ENCODE results near the gene TNKS1BP1. TPM values are rescaled to one million over a fixed set of nuclear protein-coding genes. Genes with fewer than 3 reads are reported as not detected.

TNKS1BP1 gene
- total and polyA plus RNA-seq, 7 experiments from 2014 or later, result 2.8 to 22.0 (median 12.5) TPM

DNA sequence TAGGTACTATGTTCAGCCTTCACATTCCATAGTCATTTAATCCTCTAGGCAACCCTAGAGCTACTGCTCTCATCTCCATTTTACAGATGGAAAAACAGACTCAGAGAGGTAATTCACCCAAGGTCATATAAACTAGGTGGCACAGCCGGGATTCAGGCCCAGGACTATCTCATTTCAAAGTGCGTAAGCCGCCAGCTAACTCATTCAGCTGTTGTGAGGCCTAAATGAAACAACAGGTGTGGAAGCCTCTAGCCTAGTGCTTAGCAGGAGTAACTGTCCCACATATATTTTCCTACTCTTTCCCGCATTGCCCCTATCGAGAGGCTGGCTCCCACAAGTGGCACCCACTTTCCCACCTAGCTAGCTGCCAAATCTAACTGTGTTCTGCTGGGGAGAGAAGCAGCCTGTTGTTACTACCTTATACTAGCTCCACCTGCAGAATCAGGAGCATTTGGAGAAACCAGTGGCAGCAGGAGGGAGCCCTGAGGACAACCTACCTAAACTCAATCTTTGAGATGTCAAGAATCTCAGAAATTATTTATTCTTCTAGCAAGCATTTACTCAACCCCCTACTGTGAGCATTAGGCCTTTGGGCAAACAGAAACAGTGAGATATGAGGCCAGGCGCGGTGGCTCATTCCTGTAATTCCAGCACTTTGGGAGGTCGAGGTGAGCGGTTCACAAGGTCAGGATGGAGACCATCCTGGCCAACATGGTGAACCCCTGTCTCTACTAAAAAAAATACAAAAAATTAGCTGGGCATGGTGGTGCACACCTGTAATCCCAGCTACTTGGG, 35.3 kb upstream of the TNKS1BP1 start:
- Mint-ChIP-seq H3K4me3 (no peak overlapping the region), H3K27me3 (peaks cover 0 to 13% (median 5%) of the 10 kb centered on the region in 5 donors), H3K4me1 (peaks cover 0 to 6% (median 0%) of the 10 kb centered on the region in 7 donors), H3K36me3 (no peaks in the 10 kb centered on the region), H3K27ac (no peak overlapping the region), H3K9me3 (peaks cover 0 to 2% (median 0%) of the 10 kb centered on the region in 11 donors)
- no peak overlapping the region for H3K4me3 ChIP-seq (ENCODE audit: low read length)
- ATAC-seq, result no peak
- H3K9me3 ChIP-seq (ENCODE audit: control insufficient read depth in 2 of 3, low read length in 3 of 3), result no peaks in the 10 kb centered on the region
- H3K36me3 ChIP-seq (ENCODE audit: control insufficient read depth in 2 of 3, insufficient read depth in 3 of 3, low read length in 3 of 3), result no peaks in the 10 kb centered on the region
- intact Hi-C loops (cut with micrococcal nuclease), result no loop called here
- H3K27ac ChIP-seq (ENCODE audit: low read depth, low read length), result no peak overlapping the region
- no peaks in the 10 kb centered on the region for H3K4me1 ChIP-seq (ENCODE audit: control insufficient read depth in 2 of 2, insufficient read depth in 2 of 2, low read length in 2 of 2)
- CTCF ChIA-PET, result interaction anchor here (0.8 kb wide), 1 partner anchor 9 kb away, joined by 4 read pairs; no protein-coding TSS in a partner anchor
- peaks cover 0 to 5% of the 10 kb centered on the region in 2 donors for H3K27me3 ChIP-seq (ENCODE audit: control insufficient read depth in 2 of 2, insufficient read depth in 2 of 2, low read length in 2 of 2)
- DNase-seq, result no peak
- POLR2A ChIA-PET, result no interaction called here

DNA sequence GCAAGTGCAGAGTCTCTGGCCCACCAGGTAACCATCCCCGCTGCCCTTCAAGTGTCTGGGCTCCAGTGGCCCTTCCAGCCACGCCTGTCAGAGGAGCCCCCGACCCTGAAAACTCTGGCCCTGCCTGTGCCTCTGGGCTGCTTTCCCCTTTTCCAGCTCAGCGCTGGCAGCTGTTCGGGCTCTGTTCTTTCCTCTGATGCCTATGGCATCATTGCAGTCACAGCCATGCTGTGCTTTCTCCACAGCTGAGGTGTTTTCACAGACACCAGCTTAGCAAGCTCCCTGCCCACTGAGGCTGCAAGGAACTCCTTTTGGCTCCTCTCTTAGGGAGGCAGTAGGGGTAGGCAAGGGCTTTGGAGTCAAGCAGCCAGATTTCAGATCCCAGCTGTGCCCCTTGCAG, 34.6 kb upstream of the TNKS1BP1 start:
- Histone ChIP-seq H3K4me1 (ENCODE audit: control insufficient read depth in 2 of 2, insufficient read depth in 2 of 2, low read length in 2 of 2) (no peaks in the 10 kb centered on the region), H3K27me3 (ENCODE audit: control insufficient read depth in 2 of 2, insufficient read depth in 2 of 2, low read length in 2 of 2) (peaks cover 0 to 5% of the 10 kb centered on the region in 2 donors), H3K9me3 (ENCODE audit: control insufficient read depth in 2 of 3, low read length in 3 of 3) (no peaks in the 10 kb centered on the region), H3K36me3 (ENCODE audit: control insufficient read depth in 2 of 3, insufficient read depth in 3 of 3, low read length in 3 of 3) (no peaks in the 10 kb centered on the region), H3K27ac (ENCODE audit: low read depth, low read length) (no peak overlapping the region), H3K4me3 (ENCODE audit: low read length) (no peak overlapping the region)
- H3K27me3 Mint-ChIP-seq, result peaks cover 5 to 20% (median 9%) of the 10 kb centered on the region in 5 donors
- no peak overlapping the region for H3K4me3 Mint-ChIP-seq
- no peak overlapping the region for H3K27ac Mint-ChIP-seq
- H3K4me1 Mint-ChIP-seq, result peaks cover 0 to 6% (median 0%) of the 10 kb centered on the region in 7 donors
- DNase-seq (no peak), ATAC-seq (no peak)
- ChIA-PET POLR2A (no interaction called here), CTCF (no interaction called here)
- peaks cover 0 to 2% (median 0%) of the 10 kb centered on the region in 11 donors for H3K9me3 Mint-ChIP-seq
- no peaks in the 10 kb centered on the region for H3K36me3 Mint-ChIP-seq
- intact Hi-C loops (cut with micrococcal nuclease), result no loop called here

DNA sequence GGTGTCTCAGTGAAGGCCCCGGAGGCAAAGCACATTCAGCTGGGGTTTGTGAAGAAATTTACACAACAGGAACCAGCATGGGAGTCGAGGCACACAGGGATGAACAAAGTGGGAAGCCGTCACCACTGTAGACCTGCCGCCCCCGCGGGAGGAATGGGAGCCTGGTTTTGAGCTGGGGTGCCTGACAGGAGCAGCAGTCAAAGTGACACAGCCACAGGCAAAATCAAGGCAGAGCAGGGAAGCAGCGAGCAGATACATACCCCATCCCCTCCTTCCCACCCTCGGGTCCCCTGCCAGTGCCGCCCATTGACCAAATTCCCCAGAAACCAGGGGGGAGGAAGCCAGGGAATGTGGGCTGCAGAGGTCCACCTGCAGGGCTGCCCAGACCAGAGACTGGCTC, 34.2 kb upstream of the TNKS1BP1 start:
- no peak for ATAC-seq
- Mint-ChIP-seq H3K9me3 (peaks cover 0 to 2% (median 0%) of the 10 kb centered on the region in 11 donors), H3K4me1 (peaks cover 0 to 6% (median 0%) of the 10 kb centered on the region in 7 donors), H3K36me3 (no peaks in the 10 kb centered on the region), H3K27ac (no peak overlapping the region), H3K27me3 (peaks cover 8 to 23% (median 12%) of the 10 kb centered on the region in 5 donors), H3K4me3 (no peak overlapping the region)
- CTCF ChIA-PET, result no interaction called here
- no peaks in the 10 kb centered on the region for H3K4me1 ChIP-seq (ENCODE audit: control insufficient read depth in 2 of 2, insufficient read depth in 2 of 2, low read length in 2 of 2)
- intact Hi-C loops (cut with micrococcal nuclease), result no loop called here
- H3K36me3 ChIP-seq (ENCODE audit: control insufficient read depth in 2 of 3, insufficient read depth in 3 of 3, low read length in 3 of 3), result no peaks in the 10 kb centered on the region
- DNase-seq, result no peak
- H3K27me3 ChIP-seq (ENCODE audit: control insufficient read depth in 2 of 2, insufficient read depth in 2 of 2, low read length in 2 of 2), result peaks cover 0 to 3% of the 10 kb centered on the region in 2 donors
- no peak overlapping the region for H3K4me3 ChIP-seq (ENCODE audit: low read length)
- H3K9me3 ChIP-seq (ENCODE audit: control insufficient read depth in 2 of 3, low read length in 3 of 3), result no peaks in the 10 kb centered on the region
- no peak overlapping the region for H3K27ac ChIP-seq (ENCODE audit: low read depth, low read length)
- POLR2A ChIA-PET, result no interaction called here

DNA sequence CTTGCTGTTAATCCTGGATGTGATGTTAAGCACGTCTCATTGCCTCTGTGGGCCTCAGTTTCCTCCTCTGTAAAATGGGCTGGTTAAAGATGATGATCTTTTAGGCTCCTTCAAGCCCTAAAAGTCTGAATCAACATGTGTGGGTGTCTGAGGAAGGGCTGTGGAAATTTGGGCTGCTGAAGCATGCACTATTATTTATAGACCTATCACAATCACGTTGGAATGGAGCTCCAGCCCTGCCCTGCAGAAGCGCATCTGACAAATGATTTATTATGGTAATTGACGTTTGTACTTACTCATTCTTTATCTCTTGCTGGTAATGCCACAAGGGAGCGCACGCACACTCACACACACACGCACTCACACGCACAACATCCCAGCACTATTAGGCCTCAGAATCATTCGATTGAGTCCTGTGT, 33.8 kb upstream of the TNKS1BP1 start:
- no peak overlapping the region for H3K27ac Mint-ChIP-seq

DNA sequence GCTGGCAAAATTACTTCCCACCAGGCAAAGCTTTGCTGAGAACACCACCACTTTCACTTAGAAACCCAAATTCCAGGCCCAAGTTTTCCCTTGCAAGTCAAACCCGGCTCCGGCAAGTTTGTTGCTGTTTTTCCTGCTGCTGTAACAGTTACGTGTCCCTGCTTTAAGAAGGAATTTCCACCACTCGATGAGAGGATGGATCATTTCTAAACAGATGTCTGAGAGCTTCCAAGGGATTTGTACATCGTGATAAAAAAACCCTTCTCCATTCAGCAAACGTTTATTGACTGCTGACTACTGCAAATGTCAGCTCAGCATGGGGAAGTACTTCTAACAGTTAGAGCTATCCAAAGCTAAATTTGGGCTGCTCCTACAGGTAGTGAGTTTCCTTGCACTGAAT, 33.1 kb upstream of the TNKS1BP1 start:
- POLR2A ChIA-PET, result no interaction called here
- Histone ChIP-seq H3K27ac (ENCODE audit: low read depth, low read length) (no peak overlapping the region), H3K9me3 (ENCODE audit: control insufficient read depth in 2 of 3, low read length in 3 of 3) (no peaks in the 10 kb centered on the region), H3K36me3 (ENCODE audit: control insufficient read depth in 2 of 3, insufficient read depth in 3 of 3, low read length in 3 of 3) (no peaks in the 10 kb centered on the region), H3K27me3 (ENCODE audit: control insufficient read depth in 2 of 2, insufficient read depth in 2 of 2, low read length in 2 of 2) (no peaks in the 10 kb centered on the region), H3K4me3 (ENCODE audit: low read length) (no peak overlapping the region), H3K4me1 (ENCODE audit: control insufficient read depth in 2 of 2, insufficient read depth in 2 of 2, low read length in 2 of 2) (no peaks in the 10 kb centered on the region)
- Mint-ChIP-seq H3K27ac (no peak overlapping the region), H3K36me3 (no peaks in the 10 kb centered on the region), H3K4me1 (peaks cover 0 to 6% (median 0%) of the 10 kb centered on the region in 7 donors), H3K27me3 (peaks cover 8 to 29% (median 12%) of the 10 kb centered on the region in 5 donors), H3K4me3 (no peak overlapping the region), H3K9me3 (peaks cover 0 to 2% (median 0%) of the 10 kb centered on the region in 11 donors)
- intact Hi-C loops (cut with micrococcal nuclease), result no loop called here
- CTCF ChIA-PET, result interaction anchor here (0.6 to 1.2 kb wide), 2 partner anchors 12 to 291 kb away, joined by 4 read pairs; no protein-coding TSS in a partner anchor
- ATAC-seq (no peak), DNase-seq (no peak)

More for the DNA sequence above, 33.8 kb upstream of the TNKS1BP1 start:
- intact Hi-C loops (cut with micrococcal nuclease), result no loop called here
- H3K36me3 Mint-ChIP-seq, result no peaks in the 10 kb centered on the region
- Histone ChIP-seq H3K9me3 (ENCODE audit: control insufficient read depth in 2 of 3, low read length in 3 of 3) (no peaks in the 10 kb centered on the region), H3K36me3 (ENCODE audit: control insufficient read depth in 2 of 3, insufficient read depth in 3 of 3, low read length in 3 of 3) (no peaks in the 10 kb centered on the region), H3K4me3 (ENCODE audit: low read length) (no peak overlapping the region), H3K27me3 (ENCODE audit: control insufficient read depth in 2 of 2, insufficient read depth in 2 of 2, low read length in 2 of 2) (no peaks in the 10 kb centered on the region), H3K27ac (ENCODE audit: low read depth, low read length) (no peak overlapping the region), H3K4me1 (ENCODE audit: control insufficient read depth in 2 of 2, insufficient read depth in 2 of 2, low read length in 2 of 2) (no peaks in the 10 kb centered on the region)
- ChIA-PET POLR2A (no interaction called here), CTCF (interaction anchor here (1.2 kb wide), 1 partner anchor 13 kb away, joined by 4 read pairs; no protein-coding TSS in a partner anchor)
- H3K27me3 Mint-ChIP-seq, result peaks cover 8 to 25% (median 12%) of the 10 kb centered on the region in 5 donors
- no peak overlapping the region for H3K4me3 Mint-ChIP-seq
- peaks cover 0 to 6% (median 0%) of the 10 kb centered on the region in 7 donors for H3K4me1 Mint-ChIP-seq
- ATAC-seq, result no peak
- peaks cover 0 to 2% (median 0%) of the 10 kb centered on the region in 11 donors for H3K9me3 Mint-ChIP-seq
- no peak for DNase-seq

DNA sequence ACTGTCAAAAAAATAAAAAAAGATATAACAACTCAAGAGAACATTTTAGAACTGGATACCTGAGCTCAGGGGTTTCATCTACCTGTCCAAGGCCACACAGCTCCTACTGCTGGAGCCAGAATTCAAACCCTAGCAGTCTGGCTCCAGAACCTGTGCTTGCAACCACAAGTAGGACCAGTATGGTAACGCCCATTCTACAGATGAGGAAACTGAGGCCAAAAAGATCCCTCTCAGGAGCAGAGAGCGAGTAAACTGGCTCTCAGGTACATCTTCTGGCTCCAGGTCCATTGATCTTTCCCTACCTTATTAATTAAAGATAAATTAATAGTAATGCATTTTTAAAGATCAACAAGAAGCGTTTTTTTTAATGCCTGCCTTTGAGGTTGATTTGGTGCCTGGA, 32.6 kb upstream of the TNKS1BP1 start:
- intact Hi-C loops (cut with micrococcal nuclease), result no loop called here
- POLR2A ChIA-PET, result no interaction called here
- peaks cover 0 to 6% (median 0%) of the 10 kb centered on the region in 7 donors for H3K4me1 Mint-ChIP-seq

More for the DNA sequence above, 32.6 kb upstream of the TNKS1BP1 start:
- no peaks in the 10 kb centered on the region for H3K9me3 ChIP-seq (ENCODE audit: control insufficient read depth in 2 of 3, low read length in 3 of 3)
- no peak overlapping the region for H3K27ac Mint-ChIP-seq
- H3K27ac ChIP-seq (ENCODE audit: low read depth, low read length), result no peak overlapping the region
- DNase-seq (no peak), ATAC-seq (no peak)
- CTCF ChIA-PET, result interaction anchor here (0.6 to 1.2 kb wide), 2 partner anchors 12 to 292 kb away, joined by 4 read pairs; no protein-coding TSS in a partner anchor
- no peaks in the 10 kb centered on the region for H3K27me3 ChIP-seq (ENCODE audit: control insufficient read depth in 2 of 2, insufficient read depth in 2 of 2, low read length in 2 of 2)
- no peak overlapping the region for H3K4me3 Mint-ChIP-seq
- no peak overlapping the region for H3K4me3 ChIP-seq (ENCODE audit: low read length)
- H3K36me3 ChIP-seq (ENCODE audit: control insufficient read depth in 2 of 3, insufficient read depth in 3 of 3, low read length in 3 of 3), result no peaks in the 10 kb centered on the region
- H3K36me3 Mint-ChIP-seq, result no peaks in the 10 kb centered on the region
- H3K4me1 ChIP-seq (ENCODE audit: control insufficient read depth in 2 of 2, insufficient read depth in 2 of 2, low read length in 2 of 2), result no peaks in the 10 kb centered on the region
- H3K9me3 Mint-ChIP-seq, result peaks cover 0 to 2% (median 0%) of the 10 kb centered on the region in 11 donors
- peaks cover 8 to 34% (median 12%) of the 10 kb centered on the region in 5 donors for H3K27me3 Mint-ChIP-seq
